Measurements from ENCODE around the gene TAOK3.
A peak's percentile ranks its signal among the peaks of the same experiment; 100 is the strongest.

TAOK3 gene

GRCh38 chr12:118122264-118122663 lies 250.4 kb downstream of the TAOK3 start:
- in situ Hi-C loops (cut with MboI; ENCODE audit: low pct_unique_long_range_greater_than_20kb, low sequenced_read_pairs), result no loop called here
- DNase-seq, result no peak

- peak; percentile 61 for DNase-seq
- in situ Hi-C loops (cut with MboI; ENCODE audit: low pct_unique_long_range_greater_than_20kb, low sequenced_read_pairs), result no loop called here
Observed at GRCh38 chr12:118120579-118121363, 251.9 kb downstream of the TAOK3 start.

- in situ Hi-C loops (cut with MboI; ENCODE audit: low pct_unique_long_range_greater_than_20kb, low sequenced_read_pairs), result no loop called here
- DNase-seq, result no peak
Observed at GRCh38 chr12:118119449-118119879, 253.2 kb downstream of the TAOK3 start.

GRCh38 chr12:118109088-118109487 lies 263.6 kb downstream of the TAOK3 start:
- DNase-seq, result no peak

GRCh38 chr12:118107694-118108093 lies 265.0 kb downstream of the TAOK3 start:
- DNase-seq, result no peak
- in situ Hi-C loops (cut with MboI; ENCODE audit: low pct_unique_long_range_greater_than_20kb, low sequenced_read_pairs), result no loop called here

More at GRCh38 chr12:118109088-118109487, 263.6 kb downstream of the TAOK3 start:
- in situ Hi-C loops (cut with MboI; ENCODE audit: low pct_unique_long_range_greater_than_20kb, low sequenced_read_pairs), result no loop called here

GRCh38 chr12:118107011-118107410 lies 265.7 kb downstream of the TAOK3 start:
- in situ Hi-C loops (cut with MboI; ENCODE audit: low pct_unique_long_range_greater_than_20kb, low sequenced_read_pairs), result no loop called here

GRCh38 chr12:118103601-118104382 lies 268.9 kb downstream of the TAOK3 start, which contains the start of gene VSIG10:
TSS of gene VSIG10 (minus strand) at chr12:118104011. CDS start at chr12:118103671, 340 bp downstream.
- in situ Hi-C loops (cut with MboI; ENCODE audit: low pct_unique_long_range_greater_than_20kb, low sequenced_read_pairs), result no loop called here
- DNase-seq, result peak; percentile 81

More at GRCh38 chr12:118107011-118107410, 265.7 kb downstream of the TAOK3 start:
- DNase-seq, result no peak

- in situ Hi-C loops (cut with MboI; ENCODE audit: low pct_unique_long_range_greater_than_20kb, low sequenced_read_pairs), result no loop called here
- peak; percentile 41 for DNase-seq
Observed at GRCh38 chr12:118103201-118103600, 269.5 kb downstream of the TAOK3 start.

- in situ Hi-C loops (cut with MboI; ENCODE audit: low pct_unique_long_range_greater_than_20kb, low sequenced_read_pairs), result no loop called here
- no peak for DNase-seq
Observed at GRCh38 chr12:118102609-118103008, 270.1 kb downstream of the TAOK3 start.

- in situ Hi-C loops (cut with MboI; ENCODE audit: low pct_unique_long_range_greater_than_20kb, low sequenced_read_pairs), result no loop called here
- no peak for DNase-seq
Observed at GRCh38 chr12:118102070-118102469, 270.6 kb downstream of the TAOK3 start.

GRCh38 chr12:118101051-118101450 lies 271.7 kb downstream of the TAOK3 start:
- in situ Hi-C loops (cut with MboI; ENCODE audit: low pct_unique_long_range_greater_than_20kb, low sequenced_read_pairs), result no loop called here
- no peak for DNase-seq

All from KBM-7 (cell line).